GM18505 (cell line): Measurements from ENCODE around the gene NAB2.
"Not testable (repeated sequence)": the region's sequence is repeated elsewhere in the genome, so short reads cannot be mapped to it uniquely, and the experiment has no call there.

Experiments
- ATAC-seq: cut with Tn5 transposase; IDR thresholded peaks from one replicate; pipeline ENCODE4 v1.9.1; 2021; ENCODE audit not compliant: unreplicated experiment
- POLR2A ChIP-seq: IDR thresholded peaks from 4 replicates; pipeline ENCODE4 v1.6.1; 2011; ENCODE audit warnings: borderline replicate concordance; ENCODE audit not compliant: insufficient read depth, insufficient read length; ENCODE audit errors: extremely low read depth

Gene NAB2

GRCh38 chr12:57051011-57051410, 37.9 kb upstream of the NAB2 start:
- no peak for TF ChIP-seq POLR2A
- no peak for ATAC-seq

- not testable (repeated sequence) for ATAC-seq
These were observed 35.8 kb upstream of the NAB2 start for GRCh38 chr12:57053146-57053545.

- not testable (repeated sequence) for ATAC-seq
These were observed 35.0 kb upstream of the NAB2 start for GRCh38 chr12:57053901-57054300.

- ATAC-seq = no peak
- TF ChIP-seq POLR2A = no peak
These were observed 33.1 kb upstream of the NAB2 start for GRCh38 chr12:57055824-57056223.

- TF ChIP-seq POLR2A = no peak
- no peak for ATAC-seq
These were observed 31.7 kb upstream of the NAB2 start for GRCh38 chr12:57057067-57057751.

GRCh38 chr12:57058454-57058853, 30.5 kb upstream of the NAB2 start:
- no peak for TF ChIP-seq POLR2A

GRCh38 chr12:57063991-57064685, 24.8 kb upstream of the NAB2 start:
- ATAC-seq = peak; percentile 84
- no peak for TF ChIP-seq POLR2A

More at GRCh38 chr12:57058454-57058853, 30.5 kb upstream of the NAB2 start:
- ATAC-seq = no peak

- no peak for ATAC-seq
- no peak for TF ChIP-seq POLR2A
These were observed 22.7 kb upstream of the NAB2 start for GRCh38 chr12:57066245-57066644.

GRCh38 chr12:57069523-57069922, 19.4 kb upstream of the NAB2 start:
- ATAC-seq = no peak
- no peak for TF ChIP-seq POLR2A

- no peak for ATAC-seq
- no peak for TF ChIP-seq POLR2A
These were observed 16.3 kb upstream of the NAB2 start for GRCh38 chr12:57072661-57073060.

- ATAC-seq = not testable (repeated sequence)
These were observed 15.1 kb upstream of the NAB2 start for GRCh38 chr12:57073566-57074450.

- ATAC-seq = peak; percentile 96
- TF ChIP-seq POLR2A = peak; percentile 69
These were observed 10.2 kb upstream of the NAB2 start, which contains the start of gene NEMP1 for GRCh38 chr12:57078519-57079404. Gene NEMP1 (minus strand): TSS chr12:57078791. CDS start chr12:57078745, 46 bp downstream.

GRCh38 chr12:57079821-57080220, 9.1 kb upstream of the NAB2 start:
- TF ChIP-seq POLR2A = no peak
- ATAC-seq = no peak

- no peak for TF ChIP-seq POLR2A
- ATAC-seq = no peak
These were observed 8.1 kb upstream of the NAB2 start for GRCh38 chr12:57080855-57081254.
